ENCODE data around the gene KRIT1. TPM values are rescaled to one million over a fixed set of nuclear protein-coding genes. Genes with fewer than 3 reads are reported as not detected.

KRIT1 gene
- polyA plus RNA-seq, 1 experiment, result 23.7 TPM

- POLR2A ChIA-PET, result no interaction called here
- no peak for TF ChIP-seq CTCF (IDR thresholded peaks at IDR 0.05; ENCODE audit: insufficient read depth, low read depth, low read length)
- Histone ChIP-seq H3K36me3 (ENCODE audit: control insufficient read depth, insufficient read depth, low read length) (no peaks in the 10 kb centered on the region), H3K27me3 (ENCODE audit: control insufficient read depth, insufficient read depth, low read length) (no peaks in the 10 kb centered on the region), H3K4me3 (ENCODE audit: low read depth, low read length) (no peak overlapping the region)
- CTCF ChIA-PET, result no interaction called here
- no peak for DNase-seq (ENCODE audit: low read depth)
Measured at GRCh38 chr7:92289321-92289720, 43.6 kb upstream of the KRIT1 start.

- TF ChIP-seq CTCF (IDR thresholded peaks at IDR 0.05; ENCODE audit: insufficient read depth, low read depth, low read length), result no peak
- Histone ChIP-seq H3K36me3 (ENCODE audit: control insufficient read depth, insufficient read depth, low read length) (no peaks in the 10 kb centered on the region), H3K4me3 (ENCODE audit: low read depth, low read length) (no peak overlapping the region), H3K27me3 (ENCODE audit: control insufficient read depth, insufficient read depth, low read length) (no peaks in the 10 kb centered on the region)
- CTCF ChIA-PET, result interaction anchor here (1.1 to 1.2 kb wide), 3 partner anchors 9 to 37 kb away, joined by 3 to 4 read pairs (median 3); partner anchors contain the start of genes ANKIB1 and KRIT1
- no peak for DNase-seq (ENCODE audit: low read depth)
- POLR2A ChIA-PET, result no interaction called here
Measured at GRCh38 chr7:92282930-92283329, 37.2 kb upstream of the KRIT1 start.

GRCh38 chr7:92282221-92282814 lies 36.6 kb upstream of the KRIT1 start:
- ChIA-PET POLR2A (no interaction called here), CTCF (interaction anchor here (0.6 to 1.2 kb wide), 3 partner anchors 9 to 168 kb away, joined by 3 to 4 read pairs (median 3); no protein-coding TSS in a partner anchor)
- no peaks in the 10 kb centered on the region for H3K27me3 ChIP-seq (ENCODE audit: control insufficient read depth, insufficient read depth, low read length)
- H3K36me3 ChIP-seq (ENCODE audit: control insufficient read depth, insufficient read depth, low read length), result no peaks in the 10 kb centered on the region
- no peak for TF ChIP-seq CTCF (IDR thresholded peaks at IDR 0.05; ENCODE audit: insufficient read depth, low read depth, low read length)
- H3K4me3 ChIP-seq (ENCODE audit: low read depth, low read length), result no peak overlapping the region
- DNase-seq (ENCODE audit: low read depth), result no peak

GRCh38 chr7:92281031-92281430 lies 35.3 kb upstream of the KRIT1 start:
- ChIA-PET POLR2A (no interaction called here), CTCF (interaction anchor here (1.6 kb wide), 1 partner anchor 12 kb away, joined by 4 read pairs; no protein-coding TSS in a partner anchor)
- H3K4me3 ChIP-seq (ENCODE audit: low read depth, low read length), result no peak overlapping the region
- DNase-seq (ENCODE audit: low read depth), result no peak
- no peak for TF ChIP-seq CTCF (IDR thresholded peaks at IDR 0.05; ENCODE audit: insufficient read depth, low read depth, low read length)
- H3K27me3 ChIP-seq (ENCODE audit: control insufficient read depth, insufficient read depth, low read length), result no peaks in the 10 kb centered on the region
- no peaks in the 10 kb centered on the region for H3K36me3 ChIP-seq (ENCODE audit: control insufficient read depth, insufficient read depth, low read length)

- DNase-seq (ENCODE audit: low read depth), result no peak
- H3K36me3 ChIP-seq (ENCODE audit: control insufficient read depth, insufficient read depth, low read length), result no peaks in the 10 kb centered on the region
- no peaks in the 10 kb centered on the region for H3K27me3 ChIP-seq (ENCODE audit: control insufficient read depth, insufficient read depth, low read length)
- H3K4me3 ChIP-seq (ENCODE audit: low read depth, low read length), result no peak overlapping the region
- CTCF ChIA-PET, result interaction anchor here (1.1 to 1.6 kb wide), 4 partner anchors 12 to 20 kb away, joined by 3 to 4 read pairs (median 4); no protein-coding TSS in a partner anchor
- POLR2A ChIA-PET, result interaction anchor here (0.6 kb wide), 1 partner anchor 68 kb away, joined by 3 read pairs; no protein-coding TSS in a partner anchor
- no peak for TF ChIP-seq CTCF (IDR thresholded peaks at IDR 0.05; ENCODE audit: insufficient read depth, low read depth, low read length)
Measured at GRCh38 chr7:92279396-92280031, 33.8 kb upstream of the KRIT1 start.

Measured in BJ (cell line).